ENCODE results near the gene TJP1. TPM values are rescaled to one million over a fixed set of nuclear protein-coding genes. Genes with fewer than 3 reads are reported as not detected.

Gene TJP1
- total RNA-seq, 4 donors from 2014 or later = 100 to 115 (median 103) TPM

GRCh38 chr15:29859973-29860715 lies 37.9 kb upstream of the TJP1 start:
- no peak overlapping the region for H3K4me3 ChIP-seq
- H3K36me3 ChIP-seq = no peaks in the 10 kb centered on the region
- no peaks in the 10 kb centered on the region for H3K4me1 ChIP-seq
- TF ChIP-seq POLR2AphosphoS5 (IDR thresholded peaks at IDR 0.05) (no peak), POLR2A (IDR thresholded peaks at IDR 0.05) (no peak), CTCF (IDR thresholded peaks at IDR 0.05) (no peak)
- H3K27me3 ChIP-seq = no peaks in the 10 kb centered on the region
- 76 to 81% methylated on average over 2 to 4 of the region's 4 CpGs for WGBS, 2 donors (ENCODE audit: low coverage in 1 of 2)
- ATAC-seq = no peak
- H3K9me3 ChIP-seq = no peaks in the 10 kb centered on the region
- H3K27ac ChIP-seq = no peak overlapping the region

- ATAC-seq = no peak
Observed at GRCh38 chr15:29859293-29859692, 37.0 kb upstream of the TJP1 start.

GRCh38 chr15:29857221-29857789 lies 35.0 kb upstream of the TJP1 start:
- TF ChIP-seq POLR2AphosphoS5 (IDR thresholded peaks at IDR 0.05) = no peak
- TF ChIP-seq CTCF (IDR thresholded peaks at IDR 0.05) = no peak
- TF ChIP-seq EP300 (IDR thresholded peaks at IDR 0.05) = no peak
- no peaks in the 10 kb centered on the region for H3K4me1 ChIP-seq
- 75 to 77% methylated on average over 5 of the region's 5 CpGs for WGBS, 2 donors (ENCODE audit: low coverage in 1 of 2)
- ATAC-seq = no peak
- H3K9me3 ChIP-seq = no peaks in the 10 kb centered on the region
- H3K27ac ChIP-seq = no peak overlapping the region
- H3K4me3 ChIP-seq = no peak overlapping the region
- H3K27me3 ChIP-seq = no peaks in the 10 kb centered on the region
- H3K36me3 ChIP-seq = no peaks in the 10 kb centered on the region

More at GRCh38 chr15:29859293-29859692, 37.0 kb upstream of the TJP1 start:
- H3K27me3 ChIP-seq = no peaks in the 10 kb centered on the region
- no peaks in the 10 kb centered on the region for H3K4me1 ChIP-seq
- TF ChIP-seq POLR2A (IDR thresholded peaks at IDR 0.05) (no peak), CTCF (IDR thresholded peaks at IDR 0.05) (no peak), POLR2AphosphoS5 (IDR thresholded peaks at IDR 0.05) (no peak), EP300 (IDR thresholded peaks at IDR 0.05) (no peak)
- 68% methylated on average over 3 of the region's 4 CpGs; no CpG with 5 or more reads in 1 of the 2 donors for whole genome bisulfite sequencing, 2 donors (ENCODE audit: low coverage in 1 of 2)
- no peaks in the 10 kb centered on the region for H3K36me3 ChIP-seq
- no peak overlapping the region for H3K4me3 ChIP-seq
- no peaks in the 10 kb centered on the region for H3K9me3 ChIP-seq
- H3K27ac ChIP-seq = no peak overlapping the region

- H3K4me3 ChIP-seq = no peak overlapping the region
- ATAC-seq = no peak
Observed at GRCh38 chr15:29854413-29854812, 32.1 kb upstream of the TJP1 start.

More at GRCh38 chr15:29854413-29854812, 32.1 kb upstream of the TJP1 start:
- H3K9me3 ChIP-seq = peaks cover 0 to 11% (median 0%) of the 10 kb centered on the region in 3 donors
- H3K27ac ChIP-seq = no peak overlapping the region
- H3K4me1 ChIP-seq = no peaks in the 10 kb centered on the region
- 55 to 59% methylated on average over 6 of the region's 6 CpGs for WGBS, 2 donors (ENCODE audit: low coverage in 1 of 2)
- no peaks in the 10 kb centered on the region for H3K27me3 ChIP-seq
- no peaks in the 10 kb centered on the region for H3K36me3 ChIP-seq
- TF ChIP-seq POLR2A (IDR thresholded peaks at IDR 0.05) (no peak), POLR2AphosphoS5 (IDR thresholded peaks at IDR 0.05) (no peak), EP300 (IDR thresholded peaks at IDR 0.05) (no peak), CTCF (IDR thresholded peaks at IDR 0.05) (no peak)

Data from gastroesophageal sphincter (tissue), 4 donors.